GM12874 (cell line): ENCODE data around the gene FAM234A.

Experiments used
- TF ChIP-seq, protein P1 (sequence below): IDR thresholded peaks from 2 replicates; pipeline ENCODE4 v1.5.1; 2011; ENCODE audit warnings: low read depth, mild to moderate bottlenecking, control low read depth, low read length, moderate library complexity; ENCODE audit not compliant: insufficient read depth

The FAM234A gene

DNA sequence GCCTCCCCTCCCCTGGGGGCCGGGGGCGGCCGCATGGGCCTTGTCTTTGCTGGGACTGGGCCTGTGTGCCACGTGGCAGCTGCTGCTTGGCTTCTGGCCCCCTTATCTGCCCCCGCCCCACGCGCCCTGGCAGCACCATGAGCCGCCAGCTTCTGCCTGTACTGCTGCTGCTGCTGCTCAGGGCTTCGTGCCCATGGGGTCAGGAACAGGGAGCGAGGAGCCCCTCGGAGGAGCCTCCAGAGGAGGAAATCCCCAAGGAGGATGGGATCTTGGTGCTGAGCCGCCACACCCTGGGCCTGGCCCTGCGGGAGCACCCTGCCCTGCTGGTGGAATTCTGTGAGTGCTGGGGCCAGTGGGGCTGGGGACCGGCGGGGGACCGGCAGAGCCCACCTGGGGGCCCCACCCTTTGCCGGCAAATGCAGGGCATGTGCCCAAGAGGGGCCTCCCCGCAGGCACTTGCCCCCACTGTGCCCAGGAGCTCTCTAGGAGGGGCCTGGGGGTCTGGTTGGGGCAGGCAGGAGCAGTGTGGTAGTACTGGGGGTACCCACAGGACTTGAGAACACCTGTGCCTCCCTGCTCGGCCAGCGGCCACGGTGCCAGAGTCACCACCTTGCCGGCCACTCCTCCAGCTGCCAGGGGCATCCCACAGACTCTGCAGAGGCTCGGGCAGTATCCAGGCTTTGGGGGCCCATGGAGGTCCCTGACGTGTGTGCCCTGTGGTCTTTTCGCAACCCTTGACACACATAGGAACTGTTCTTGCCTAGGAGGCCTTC is 48.6 kb downstream of the FAM234A start, which contains the start of gene PDIA2:
Gene PDIA2, plus strand, starts transcription at position 132 of the 773 bp plus-strand sequence. Its CDS starts 6 bp downstream, at position 138.
- TF ChIP-seq, protein P1, sequence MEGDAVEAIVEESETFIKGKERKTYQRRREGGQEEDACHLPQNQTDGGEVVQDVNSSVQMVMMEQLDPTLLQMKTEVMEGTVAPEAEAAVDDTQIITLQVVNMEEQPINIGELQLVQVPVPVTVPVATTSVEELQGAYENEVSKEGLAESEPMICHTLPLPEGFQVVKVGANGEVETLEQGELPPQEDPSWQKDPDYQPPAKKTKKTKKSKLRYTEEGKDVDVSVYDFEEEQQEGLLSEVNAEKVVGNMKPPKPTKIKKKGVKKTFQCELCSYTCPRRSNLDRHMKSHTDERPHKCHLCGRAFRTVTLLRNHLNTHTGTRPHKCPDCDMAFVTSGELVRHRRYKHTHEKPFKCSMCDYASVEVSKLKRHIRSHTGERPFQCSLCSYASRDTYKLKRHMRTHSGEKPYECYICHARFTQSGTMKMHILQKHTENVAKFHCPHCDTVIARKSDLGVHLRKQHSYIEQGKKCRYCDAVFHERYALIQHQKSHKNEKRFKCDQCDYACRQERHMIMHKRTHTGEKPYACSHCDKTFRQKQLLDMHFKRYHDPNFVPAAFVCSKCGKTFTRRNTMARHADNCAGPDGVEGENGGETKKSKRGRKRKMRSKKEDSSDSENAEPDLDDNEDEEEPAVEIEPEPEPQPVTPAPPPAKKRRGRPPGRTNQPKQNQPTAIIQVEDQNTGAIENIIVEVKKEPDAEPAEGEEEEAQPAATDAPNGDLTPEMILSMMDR = no peak

DNA sequence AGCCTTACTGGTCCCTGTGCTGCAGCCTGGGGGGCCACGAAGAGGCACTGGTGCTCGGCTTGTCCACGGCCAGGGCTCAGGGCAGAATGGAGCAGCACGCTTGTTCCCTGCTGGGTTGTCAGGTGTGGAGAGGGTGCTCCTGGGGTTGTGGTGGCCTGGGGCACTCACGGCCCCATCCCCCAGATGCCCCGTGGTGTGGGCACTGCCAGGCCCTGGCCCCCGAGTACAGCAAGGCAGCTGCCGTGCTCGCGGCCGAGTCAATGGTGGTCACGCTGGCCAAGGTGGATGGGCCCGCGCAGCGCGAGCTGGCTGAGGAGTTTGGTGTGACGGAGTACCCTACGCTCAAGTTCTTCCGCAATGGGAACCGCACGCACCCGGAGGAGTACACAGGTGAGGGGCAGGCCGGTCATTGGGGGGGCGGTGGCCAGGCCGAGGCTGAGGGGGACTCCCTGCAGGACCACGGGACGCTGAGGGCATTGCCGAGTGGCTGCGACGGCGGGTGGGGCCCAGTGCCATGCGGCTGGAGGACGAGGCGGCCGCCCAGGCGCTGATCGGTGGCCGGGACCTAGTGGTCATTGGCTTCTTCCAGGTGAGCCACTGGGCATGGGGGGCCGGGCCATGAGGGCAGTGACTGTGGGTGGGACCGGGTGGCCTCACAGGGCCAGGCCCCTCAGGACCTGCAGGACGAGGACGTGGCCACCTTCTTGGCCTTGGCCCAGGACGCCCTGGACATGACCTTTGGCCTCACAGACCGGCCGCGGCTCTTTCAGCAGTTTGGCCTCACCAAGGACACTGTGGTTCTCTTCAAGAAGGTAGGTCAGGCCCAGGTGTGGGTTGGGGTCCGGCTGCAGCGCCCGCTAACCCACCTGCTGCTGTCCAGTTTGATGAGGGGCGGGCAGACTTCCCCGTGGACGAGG is 49.8 kb downstream of the FAM234A start:
- TF ChIP-seq, protein P1 = no peak

DNA sequence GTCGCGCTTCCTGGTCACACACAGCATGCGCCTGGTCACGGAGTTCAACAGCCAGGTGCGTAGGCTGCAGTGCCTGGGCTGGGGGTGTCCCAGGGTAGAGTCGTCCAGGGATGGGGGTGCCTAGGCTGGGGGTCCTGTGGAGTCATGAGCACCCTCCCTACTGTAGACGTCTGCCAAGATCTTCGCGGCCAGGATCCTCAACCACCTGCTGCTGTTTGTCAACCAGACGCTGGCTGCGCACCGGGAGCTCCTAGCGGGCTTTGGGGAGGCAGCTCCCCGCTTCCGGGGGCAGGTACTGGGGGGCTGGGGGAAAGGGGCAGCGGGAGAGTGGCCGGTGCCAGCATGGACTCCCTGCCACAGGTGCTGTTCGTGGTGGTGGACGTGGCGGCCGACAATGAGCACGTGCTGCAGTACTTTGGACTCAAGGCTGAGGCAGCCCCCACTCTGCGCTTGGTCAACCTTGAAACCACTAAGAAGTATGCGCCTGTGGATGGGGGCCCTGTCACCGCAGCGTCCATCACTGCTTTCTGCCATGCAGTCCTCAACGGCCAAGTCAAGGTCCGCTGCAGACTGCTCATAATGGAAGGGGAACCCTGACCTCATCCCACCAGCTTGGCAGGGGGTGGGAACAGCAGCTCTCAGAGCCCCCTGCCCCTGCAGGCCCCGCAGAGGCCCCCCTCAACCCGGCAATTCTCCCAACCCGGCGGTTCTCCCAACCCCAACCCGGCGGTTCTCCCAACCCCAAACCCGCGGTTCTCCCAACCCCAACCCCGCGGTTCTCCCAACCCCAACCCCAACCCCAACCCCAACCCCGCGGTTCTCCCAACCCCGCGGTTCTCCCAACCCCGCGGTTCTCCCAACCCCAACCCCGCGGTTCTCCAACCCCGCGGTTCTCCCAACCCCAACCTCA is 50.8 kb downstream of the FAM234A start:
- TF ChIP-seq, protein P1 = no peak

DNA sequence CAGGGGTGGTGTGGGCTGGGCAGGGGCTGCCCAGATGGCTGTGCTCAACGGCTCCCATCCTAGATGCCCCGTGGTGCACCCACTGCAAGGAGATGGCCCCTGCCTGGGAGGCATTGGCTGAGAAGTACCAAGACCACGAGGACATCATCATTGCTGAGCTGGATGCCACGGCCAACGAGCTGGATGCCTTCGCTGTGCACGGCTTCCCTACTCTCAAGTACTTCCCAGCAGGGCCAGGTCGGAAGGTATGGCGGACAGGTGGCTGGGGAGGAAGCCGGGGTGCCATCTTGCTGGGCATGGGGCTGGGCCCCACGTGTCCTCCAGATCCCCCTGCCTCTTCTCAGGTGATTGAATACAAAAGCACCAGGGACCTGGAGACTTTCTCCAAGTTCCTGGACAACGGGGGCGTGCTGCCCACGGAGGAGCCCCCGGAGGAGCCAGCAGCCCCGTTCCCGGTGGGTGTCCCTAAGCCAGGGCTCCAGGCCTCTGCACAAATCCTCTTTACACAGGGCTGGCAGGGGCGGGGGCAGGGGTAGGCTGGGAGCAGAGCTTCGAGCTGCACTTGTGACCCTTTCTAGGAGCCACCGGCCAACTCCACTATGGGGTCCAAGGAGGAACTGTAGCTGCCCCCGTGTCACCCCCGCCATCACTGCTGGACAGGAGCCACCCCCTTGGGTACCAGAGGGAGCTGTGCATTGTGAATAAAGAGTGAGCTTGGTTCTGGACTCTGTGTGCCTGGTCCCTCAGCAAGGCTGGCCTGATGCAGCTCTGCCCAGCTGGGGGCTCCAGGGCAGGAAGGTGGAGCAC is 52.1 kb downstream of the FAM234A start:
- TF ChIP-seq, protein P1 = no peak

DNA sequence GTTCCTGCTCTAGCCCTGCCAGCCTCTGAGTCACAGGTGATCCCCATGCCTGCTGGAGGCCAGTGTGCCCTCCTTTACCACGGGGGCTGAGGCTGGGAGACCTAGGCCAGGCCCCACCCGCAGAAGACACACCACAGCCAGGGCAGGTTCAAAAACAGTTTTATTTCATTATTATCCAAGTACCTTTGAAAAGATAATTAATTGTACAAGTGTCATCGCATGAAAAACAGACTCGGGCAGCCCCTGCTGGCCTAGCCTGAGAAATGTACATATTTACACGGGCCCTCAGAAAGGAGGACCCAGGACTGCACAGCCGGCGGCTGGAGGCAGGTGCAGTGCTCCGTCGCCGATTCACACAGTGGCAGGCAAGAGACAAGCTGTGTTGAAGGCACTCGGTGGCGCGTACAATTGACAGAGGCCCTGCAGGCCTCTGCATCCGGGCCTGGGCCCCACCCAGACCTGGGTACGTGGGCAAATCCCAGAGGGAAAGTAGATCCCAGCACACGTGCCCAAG is 52.7 kb downstream of the FAM234A start:
- TF ChIP-seq, protein P1 = no peak
